DOHH2 (cell line): ENCODE measurements around the gene AVPI1.

Experiments used
- CTCF ChIP-seq: fragments of 200-600 bp; sonication (generic); IDR thresholded peaks from one replicate; pipeline ENCODE4 v1.5.1; 2014; ENCODE audit warnings: antibody characterized with exemption, mild to moderate bottlenecking, low read depth, low read length; ENCODE audit not compliant: poor library complexity, severe bottlenecking
- EZH2phosphoT487 ChIP-seq: fragments of 200-600 bp; sonication (generic); IDR thresholded peaks from 2 replicates; pipeline ENCODE4 v1.6.1; 2017; ENCODE audit warnings: borderline replicate concordance, mild to moderate bottlenecking, antibody characterized with exemption, low read length, moderate library complexity, mixed read lengths

DNA sequence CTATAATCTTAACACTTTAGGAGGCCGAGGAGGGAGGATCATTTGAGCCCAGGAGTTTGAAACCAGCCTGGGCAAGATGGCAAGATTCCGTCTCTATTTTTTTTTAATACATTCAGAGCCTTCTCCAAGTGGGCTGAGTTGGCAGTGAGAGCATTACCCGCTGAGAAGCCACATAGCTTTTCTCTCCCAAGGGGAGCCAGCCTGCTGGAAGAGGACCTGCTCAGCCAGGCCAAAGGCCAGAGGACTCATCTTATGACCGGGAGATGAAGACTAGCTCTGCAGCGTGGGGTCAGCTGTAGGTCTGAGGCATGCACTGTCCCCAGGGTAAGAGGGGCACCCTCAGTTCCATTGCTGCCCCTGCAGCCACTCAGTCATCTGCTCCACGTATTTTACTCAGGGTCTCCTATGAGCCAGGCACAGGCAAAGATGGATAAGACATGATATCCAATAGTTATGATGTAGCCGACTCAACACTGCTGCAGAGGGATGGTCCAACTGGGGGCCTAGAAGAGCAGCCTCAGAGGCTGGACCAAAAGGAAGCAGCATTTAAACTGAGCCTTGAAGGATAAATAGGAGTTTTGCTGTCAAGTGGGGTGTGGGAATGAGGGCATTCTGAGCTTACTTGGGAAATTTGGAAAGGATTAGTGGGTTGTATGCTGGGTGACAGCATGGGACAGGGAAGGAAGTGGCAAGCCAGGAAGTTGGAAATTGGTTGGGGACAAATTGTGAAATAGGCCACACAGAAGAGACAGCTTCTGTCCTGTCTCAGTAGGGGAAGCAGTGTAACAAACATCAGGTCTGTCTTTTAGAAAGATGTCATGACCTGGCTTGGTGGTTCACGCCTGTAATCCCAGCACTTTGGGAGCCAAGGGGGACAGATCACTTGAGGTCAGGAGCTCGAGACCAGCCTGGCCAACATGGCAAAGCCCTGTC lies 24.9 kb upstream of the AVPI1 start:
- TF ChIP-seq CTCF (no peak), EZH2phosphoT487 (no peak)
